NT2/D1 (cell line): ENCODE data around the gene RHO.
"Not testable (repeated sequence)": the region's sequence is repeated elsewhere in the genome, so short reads cannot be mapped to it uniquely, and the experiment has no call there.

Experiments
- DNase-seq: peaks from one replicate; pipeline ENCODE4 v3.0.0-alpha.2; 2011; ENCODE audit warnings: low read depth, low spot score
- H3K27me3 ChIP-seq: 2 replicates; pipeline ENCODE4 v1.6.0; 2011; ENCODE audit warnings: mild to moderate bottlenecking; ENCODE audit not compliant: insufficient read length, insufficient read depth
- H3K36me3 ChIP-seq: 2 replicates; pipeline ENCODE4 v1.6.1; 2011; ENCODE audit warnings: mild to moderate bottlenecking, low read length, mixed read lengths; ENCODE audit not compliant: insufficient read depth, insufficient read length
- H3K4me1 ChIP-seq: 2 replicates; pipeline ENCODE4 v1.5.1; 2011; ENCODE audit not compliant: insufficient read depth, insufficient read length
- H3K4me3 ChIP-seq: 2 replicates; pipeline ENCODE4 v1.5.1; 2011; ENCODE audit warnings: low read depth; ENCODE audit not compliant: insufficient read length
- H3K9ac ChIP-seq: 2 replicates; pipeline ENCODE4 v1.6.0; 2011; ENCODE audit warnings: low read depth; ENCODE audit not compliant: insufficient read length
- H3K9me3 ChIP-seq: 2 replicates; pipeline ENCODE4 v1.5.1; 2011; ENCODE audit warnings: mild to moderate bottlenecking, low read length; ENCODE audit not compliant: insufficient read depth
- SUZ12 ChIP-seq: IDR thresholded peaks from 2 replicates; pipeline ENCODE4 v1.6.1; 2011; ENCODE audit not compliant: insufficient read length, insufficient read depth; ENCODE audit errors: extremely low read depth
- YY1 ChIP-seq: IDR thresholded peaks from 2 replicates; pipeline ENCODE4 v1.6.1; 2011; ENCODE audit not compliant: insufficient read length, insufficient read depth
- ZNF274 ChIP-seq: IDR thresholded peaks from 2 replicates; pipeline ENCODE4 v1.6.1; 2011; ENCODE audit warnings: mild to moderate bottlenecking, low read depth, low read length

The RHO gene

DNA sequence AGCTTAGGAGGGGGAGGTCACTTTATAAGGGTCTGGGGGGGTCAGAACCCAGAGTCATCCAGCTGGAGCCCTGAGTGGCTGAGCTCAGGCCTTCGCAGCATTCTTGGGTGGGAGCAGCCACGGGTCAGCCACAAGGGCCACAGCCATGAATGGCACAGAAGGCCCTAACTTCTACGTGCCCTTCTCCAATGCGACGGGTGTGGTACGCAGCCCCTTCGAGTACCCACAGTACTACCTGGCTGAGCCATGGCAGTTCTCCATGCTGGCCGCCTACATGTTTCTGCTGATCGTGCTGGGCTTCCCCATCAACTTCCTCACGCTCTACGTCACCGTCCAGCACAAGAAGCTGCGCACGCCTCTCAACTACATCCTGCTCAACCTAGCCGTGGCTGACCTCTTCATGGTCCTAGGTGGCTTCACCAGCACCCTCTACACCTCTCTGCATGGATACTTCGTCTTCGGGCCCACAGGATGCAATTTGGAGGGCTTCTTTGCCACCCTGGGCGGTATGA is at the start of gene RHO:
Gene RHO, plus strand, starts transcription at position 51 of the 512 bp plus-strand sequence. Its CDS starts 95 bp downstream, at position 146.
- H3K9ac ChIP-seq: no peak within 1 kb of the TSS
- no peak within 1 kb of the TSS for H3K4me3 ChIP-seq
- DNase-seq: no peak
- no peaks in the 10 kb centered on the region for H3K9me3 ChIP-seq
- no peak for TF ChIP-seq ZNF274
- TF ChIP-seq SUZ12: no peak
- no peak for TF ChIP-seq YY1
- no peaks in the 10 kb centered on the region for H3K36me3 ChIP-seq
- no peaks in the 10 kb centered on the region for H3K27me3 ChIP-seq
- H3K4me1 ChIP-seq: peaks cover 31% of the 10 kb centered on the region

DNA sequence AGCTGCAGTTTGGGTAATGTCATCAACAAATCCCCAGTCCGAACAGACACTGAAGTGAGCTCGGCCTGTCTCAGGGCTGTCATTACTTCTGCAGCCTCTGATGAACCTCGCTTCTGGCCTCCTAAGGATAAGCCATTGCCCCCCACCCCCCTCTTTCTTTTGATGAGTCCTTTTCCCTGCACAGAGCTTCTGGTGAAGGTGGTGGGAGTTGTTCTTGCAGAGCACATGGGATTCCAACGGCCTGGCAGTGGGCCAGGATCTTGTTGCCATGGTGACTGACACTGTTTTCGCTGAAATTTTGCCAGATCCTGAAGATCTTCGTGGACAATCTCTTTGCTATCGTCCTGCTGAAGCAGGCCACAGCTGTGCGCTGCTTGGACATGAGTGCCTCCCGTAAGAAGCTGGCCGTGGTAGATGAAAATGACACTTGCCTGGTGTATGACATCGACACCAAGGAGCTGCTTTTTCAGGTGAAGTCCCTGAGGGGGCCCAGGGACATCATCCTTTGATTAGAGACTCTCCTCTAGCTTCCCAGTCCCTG is 47.1 kb upstream of the RHO start:
- not testable (repeated sequence) for H3K9me3 ChIP-seq, H3K9ac ChIP-seq, DNase-seq, H3K27me3 ChIP-seq, H3K4me3 ChIP-seq
- Histone ChIP-seq H3K4me1 (peaks cover 19% of the 10 kb centered on the region), H3K36me3 (peaks cover 80% of the 10 kb centered on the region)

DNA sequence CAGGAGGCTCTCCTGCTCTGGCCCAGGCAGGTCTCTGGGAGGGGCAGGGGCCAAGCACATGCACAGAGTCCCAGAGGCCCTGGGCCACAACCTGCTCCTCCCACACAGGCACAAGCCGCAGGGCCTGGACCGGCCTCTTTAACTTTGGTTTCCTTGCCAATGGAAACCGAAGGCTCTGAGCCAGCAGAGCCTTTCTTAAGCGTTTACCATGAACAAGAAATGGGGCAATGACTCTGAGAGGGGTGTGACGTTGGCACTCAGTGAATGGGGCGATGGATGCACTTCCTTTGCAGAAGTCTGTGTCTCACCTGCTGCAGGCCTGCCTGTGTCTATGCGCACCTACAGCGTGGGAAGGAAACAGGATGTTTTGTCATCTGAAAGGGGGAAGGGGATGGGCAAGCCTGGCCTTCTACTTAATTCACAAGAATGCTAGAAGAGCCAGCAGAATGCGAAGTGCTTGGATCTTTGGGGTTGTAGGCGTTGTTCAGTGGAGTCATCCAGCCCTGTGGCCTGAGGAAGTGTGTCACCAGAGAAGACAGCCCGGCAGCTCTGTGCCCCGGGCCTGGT is 46.6 kb upstream of the RHO start:
- H3K9ac ChIP-seq: peak overlapping the region; percentile 15
- DNase-seq: no peak
- no peaks in the 10 kb centered on the region for H3K9me3 ChIP-seq
- no peak for TF ChIP-seq SUZ12
- TF ChIP-seq YY1: no peak
- TF ChIP-seq ZNF274: no peak
- peaks cover 74% of the 10 kb centered on the region for H3K36me3 ChIP-seq
- no peaks in the 10 kb centered on the region for H3K27me3 ChIP-seq
- H3K4me3 ChIP-seq: no peak overlapping the region
- H3K4me1 ChIP-seq: peaks cover 21% of the 10 kb centered on the region

DNA sequence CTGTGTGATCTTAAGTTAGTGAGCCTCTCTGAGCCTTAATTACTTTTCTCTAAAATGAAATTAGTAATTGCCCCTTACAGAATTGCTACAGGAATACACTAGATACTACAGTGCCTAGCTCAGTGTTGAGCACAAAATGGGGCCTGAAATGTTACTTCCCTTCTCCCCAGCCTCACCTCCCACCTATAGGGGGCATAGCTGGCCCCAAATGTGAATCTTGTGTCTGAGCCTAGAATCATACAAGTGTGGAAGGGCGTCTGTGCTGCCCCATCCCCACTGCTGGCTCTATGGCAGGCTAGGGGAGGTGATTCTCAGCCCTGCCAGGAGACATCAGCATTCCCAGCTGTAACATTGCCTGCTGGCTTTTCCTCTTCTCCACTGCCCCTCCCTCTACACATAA is 45.7 kb upstream of the RHO start:
- peaks cover 27% of the 10 kb centered on the region for H3K4me1 ChIP-seq
- no peak overlapping the region for H3K9ac ChIP-seq
- no peaks in the 10 kb centered on the region for H3K9me3 ChIP-seq
- peaks cover 68% of the 10 kb centered on the region for H3K36me3 ChIP-seq
- H3K27me3 ChIP-seq: no peaks in the 10 kb centered on the region
- no peak for DNase-seq
- H3K4me3 ChIP-seq: no peak overlapping the region
- TF ChIP-seq ZNF274 (no peak), SUZ12 (no peak), YY1 (no peak)

GRCh38 chr3:129483870-129484269 is 44.6 kb upstream of the RHO start:
- no peak for DNase-seq
- Histone ChIP-seq H3K4me1 (peaks cover 27% of the 10 kb centered on the region), H3K4me3 (no peak overlapping the region), H3K27me3 (no peaks in the 10 kb centered on the region), H3K9me3 (no peaks in the 10 kb centered on the region), H3K9ac (no peak overlapping the region), H3K36me3 (peaks cover 62% of the 10 kb centered on the region)
- TF ChIP-seq YY1 (no peak), SUZ12 (no peak), ZNF274 (no peak)

DNA sequence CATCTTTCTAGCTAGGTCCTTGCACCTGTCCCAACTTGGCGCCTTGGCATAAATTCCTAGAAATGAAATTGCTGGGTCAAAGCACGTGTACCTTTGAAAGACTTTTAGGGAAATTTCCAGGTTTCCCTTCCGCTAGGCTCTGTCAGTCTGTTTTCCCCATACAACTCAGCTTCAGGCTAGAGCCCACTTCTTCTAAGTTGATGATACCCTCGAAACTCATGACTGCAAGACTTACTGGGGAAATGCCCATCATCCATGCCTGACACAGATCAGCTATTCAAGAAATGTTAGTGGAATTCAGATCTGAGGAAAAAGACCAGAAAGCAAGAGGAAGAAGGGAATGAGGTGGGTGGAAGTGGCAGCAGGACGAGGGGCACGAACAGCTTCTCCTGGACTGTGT is 43.3 kb upstream of the RHO start:
- H3K9me3 ChIP-seq, DNase-seq, H3K4me3 ChIP-seq, H3K27me3 ChIP-seq: not testable (repeated sequence)
- Histone ChIP-seq H3K9ac (peak overlapping the region; percentile 53), H3K36me3 (peaks cover 53% of the 10 kb centered on the region), H3K4me1 (peaks cover 27% of the 10 kb centered on the region)

- Histone ChIP-seq H3K27me3 (no peaks in the 10 kb centered on the region), H3K4me3 (no peak overlapping the region), H3K9ac (peak overlapping the region; percentile 70), H3K4me1 (peaks cover 27% of the 10 kb centered on the region), H3K9me3 (no peaks in the 10 kb centered on the region), H3K36me3 (peaks cover 51% of the 10 kb centered on the region)
- peak; percentile 48 for DNase-seq
- TF ChIP-seq ZNF274 (no peak), SUZ12 (no peak), YY1 (no peak)
Observed at GRCh38 chr3:129485721-129486663, 42.4 kb upstream of the RHO start.
